Effector memory CD8-positive, alpha-beta T cell (primary cell): Measurements from ENCODE around the gene PSMC6.

Experiments
- ATAC-seq: fragments of 150-1000 bp; cut with Tn5 transposase; replicated peaks from 2 replicates; pipeline ENCODE4 v1.10.0; 2021; ENCODE audit warnings: mild to moderate bottlenecking, moderate library complexity
- DNase-seq, 3 experiments: peaks; one replicate each; pipeline ENCODE4 v3.0.0; 2021
- H3K27ac Mint-ChIP-seq, 2 donors: one replicate each; pipeline ENCODE4 v1.8.0; 2022; ENCODE audit warnings: mild to moderate bottlenecking in 2 of 2, mixed read lengths in 2 of 2, moderate library complexity in 2 of 2
- H3K27me3 Mint-ChIP-seq, 2 donors: one replicate each; pipeline ENCODE4 v1.8.0; 2022; ENCODE audit warnings: mixed read lengths in 2 of 2
- H3K36me3 Mint-ChIP-seq: one replicate; pipeline ENCODE4 v1.8.0; 2022; ENCODE audit warnings: mild to moderate bottlenecking, moderate library complexity, mixed read lengths; ENCODE audit not compliant: insufficient read depth
- H3K4me1 Mint-ChIP-seq, 2 donors: one replicate each; pipeline ENCODE4 v1.8.0; 2022; ENCODE audit warnings: low read depth in 2 of 2, mixed read lengths in 2 of 2
- H3K4me3 Mint-ChIP-seq, 2 donors: one replicate each; pipeline ENCODE4 v1.8.0; 2022; ENCODE audit warnings: mild to moderate bottlenecking in 2 of 2, mixed read lengths in 2 of 2, moderate library complexity in 2 of 2
- H3K9me3 Mint-ChIP-seq, 2 donors: one replicate each; pipeline ENCODE4 v1.8.0; 2022; ENCODE audit warnings: mixed read lengths in 2 of 2
- total RNA-seq, 9 experiments: gene quantifications; one replicate each; lab custom pipeline; 2026; lab: John Stamatoyannopoulos, UW

The PSMC6 gene
- total RNA-seq: 63.6 to 211 (median 130) reads per million in 9 experiments

DNA sequence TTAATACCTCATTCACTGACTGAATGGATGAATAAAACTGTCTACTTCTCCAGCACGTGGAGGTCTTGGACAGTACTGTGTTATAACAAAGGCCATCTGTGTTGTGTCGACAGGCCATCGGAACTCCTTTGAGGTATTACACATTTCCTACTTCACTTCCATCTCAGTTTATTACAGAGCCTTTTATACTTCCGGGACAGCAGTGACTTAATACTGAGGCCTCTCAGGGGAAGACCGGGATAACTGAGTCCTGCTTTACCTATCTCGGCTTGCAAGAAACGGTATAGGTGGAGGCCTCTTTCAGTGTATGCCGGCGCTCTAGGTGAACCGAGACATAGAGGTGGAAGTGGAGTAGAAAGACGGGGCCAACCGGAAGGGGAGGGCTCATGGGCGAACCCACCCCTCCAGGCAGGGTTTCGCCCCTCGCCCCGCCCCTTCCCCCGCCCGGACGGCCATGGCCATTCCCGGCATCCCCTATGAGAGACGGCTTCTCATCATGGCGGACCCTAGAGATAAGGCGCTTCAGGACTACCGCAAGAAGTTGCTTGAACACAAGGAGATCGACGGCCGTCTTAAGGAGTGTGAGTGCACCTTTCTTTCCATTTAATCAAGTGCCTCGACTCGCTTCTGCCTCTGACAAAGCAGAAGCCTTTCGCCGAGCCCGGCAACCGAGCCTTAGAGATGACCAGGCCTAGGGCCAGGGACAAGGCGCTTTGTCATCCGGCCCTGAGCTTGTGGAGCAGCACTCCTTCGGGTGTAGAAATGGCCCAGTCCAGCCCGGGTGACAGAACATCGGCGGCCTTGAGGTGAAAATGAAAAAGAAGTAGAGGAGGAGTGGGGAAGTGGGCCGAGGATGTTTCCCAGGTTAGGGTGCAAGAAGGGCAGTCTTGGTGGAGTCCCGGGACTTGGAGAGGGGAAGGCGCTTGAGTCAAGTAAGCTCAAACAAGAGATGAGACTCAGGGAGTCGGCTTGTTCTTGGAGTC, at the start of gene PSMC6:
TSS of gene PSMC6 (plus strand) at position 477 of the 983 bp plus-strand sequence. CDS start at position 497, 20 bp downstream.
- Mint-ChIP-seq H3K4me1 (peaks cover 18 to 42% of the 10 kb centered on the region in 2 donors), H3K27me3 (no peaks in the 10 kb centered on the region), H3K36me3 (peaks cover 43% of the 10 kb centered on the region), H3K4me3 (peak within 1 kb of the TSS; percentile 97 to 99), H3K9me3 (no peaks in the 10 kb centered on the region), H3K27ac (peak within 1 kb of the TSS; percentile 96 to 98)
- ATAC-seq: peak; percentile 96
- peak; percentile 85 to 88 (median 86) for DNase-seq

DNA sequence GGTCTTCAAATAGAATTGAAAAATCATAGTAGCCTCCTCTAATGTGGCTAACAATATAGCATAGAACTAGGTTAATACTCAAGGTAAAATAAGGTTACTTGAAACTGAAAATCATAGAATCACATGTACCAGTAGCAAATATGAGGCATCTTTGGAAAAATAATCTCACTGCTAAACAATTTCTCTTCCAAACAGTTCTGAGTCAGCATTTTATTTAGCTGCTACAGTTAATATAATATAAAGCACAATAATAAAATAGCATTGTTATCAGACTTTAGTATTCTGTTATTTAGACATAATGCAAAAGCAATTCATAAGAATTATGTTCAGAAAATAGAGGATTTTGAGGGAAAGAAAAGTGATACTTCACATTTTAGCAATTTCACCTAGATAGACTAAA, 46.7 kb upstream of the PSMC6 start:
- no peaks in the 10 kb centered on the region for H3K4me1 Mint-ChIP-seq

DNA sequence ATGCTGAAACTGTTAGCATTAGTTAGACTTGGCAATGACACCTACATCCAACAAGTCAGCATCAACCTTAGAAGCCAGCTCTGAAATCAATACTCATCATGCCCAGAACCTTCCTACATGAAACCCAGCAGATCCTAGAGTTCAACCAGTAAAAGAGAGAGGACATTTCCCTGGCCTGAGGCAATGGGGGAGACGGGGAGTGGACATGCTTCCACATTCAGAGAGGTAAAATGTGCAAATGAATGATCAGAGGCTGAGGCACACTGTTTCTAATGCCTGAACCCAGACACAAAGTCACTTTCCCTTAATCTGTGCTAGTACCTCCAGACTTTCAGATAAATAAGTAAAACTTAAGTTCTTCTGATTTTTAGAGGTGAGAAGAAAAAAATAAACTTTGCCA, 46.2 kb upstream of the PSMC6 start:
- DNase-seq: no peak
- no peak overlapping the region for H3K4me3 Mint-ChIP-seq
- H3K9me3 Mint-ChIP-seq: no peaks in the 10 kb centered on the region
- no peak for ATAC-seq
- H3K4me1 Mint-ChIP-seq: no peaks in the 10 kb centered on the region
- H3K36me3 Mint-ChIP-seq: peaks cover 50% of the 10 kb centered on the region
- no peaks in the 10 kb centered on the region for H3K27me3 Mint-ChIP-seq
- H3K27ac Mint-ChIP-seq: no peak overlapping the region

More for the DNA sequence above, 46.7 kb upstream of the PSMC6 start:
- peaks cover 51% of the 10 kb centered on the region for H3K36me3 Mint-ChIP-seq
- no peak for DNase-seq
- H3K9me3 Mint-ChIP-seq: no peaks in the 10 kb centered on the region
- no peak overlapping the region for H3K27ac Mint-ChIP-seq
- H3K4me3 Mint-ChIP-seq: no peak overlapping the region
- no peaks in the 10 kb centered on the region for H3K27me3 Mint-ChIP-seq
- no peak for ATAC-seq

DNA sequence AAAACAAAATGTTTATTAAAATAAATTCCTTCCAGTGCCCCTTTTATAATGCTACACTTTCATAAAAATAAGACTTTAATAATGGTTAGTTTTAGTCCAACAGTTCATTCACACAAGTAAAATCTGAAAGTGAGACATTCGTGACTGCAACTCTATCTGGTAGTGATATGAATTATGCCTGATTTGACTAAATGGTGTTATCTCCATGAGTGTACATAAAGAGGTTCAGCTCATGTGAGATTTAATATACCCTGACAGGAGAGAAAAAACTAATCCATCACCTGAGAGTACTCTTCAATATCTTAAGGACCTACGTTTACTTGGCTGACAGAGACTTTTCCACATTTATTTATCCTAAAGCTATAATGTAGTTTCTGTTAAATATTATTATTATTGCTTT, 45.7 kb upstream of the PSMC6 start:
- peaks cover 50% of the 10 kb centered on the region for H3K36me3 Mint-ChIP-seq
- H3K27ac Mint-ChIP-seq: no peak overlapping the region
- H3K27me3 Mint-ChIP-seq: no peaks in the 10 kb centered on the region
- H3K4me3 Mint-ChIP-seq: no peak overlapping the region
- no peaks in the 10 kb centered on the region for H3K4me1 Mint-ChIP-seq
- no peaks in the 10 kb centered on the region for H3K9me3 Mint-ChIP-seq
- DNase-seq (no peak), ATAC-seq (no peak)

DNA sequence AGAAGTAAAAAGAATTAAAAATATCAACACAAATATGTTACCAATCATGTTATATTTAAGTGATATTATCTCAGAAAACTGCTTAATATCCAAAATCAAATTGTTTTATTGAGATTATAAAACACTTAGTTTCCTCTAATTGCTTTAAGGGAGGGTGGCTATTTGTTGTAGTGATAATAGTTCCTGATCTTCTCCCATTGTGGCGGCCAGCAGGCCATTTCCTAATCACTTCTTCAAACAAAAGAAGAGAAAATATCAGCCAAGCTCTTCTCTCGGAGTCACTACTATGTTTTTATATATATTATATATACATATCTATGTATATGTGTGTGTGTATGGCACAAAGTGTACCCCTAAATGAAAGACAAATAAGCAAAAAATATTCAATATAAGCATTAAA, 43.1 kb upstream of the PSMC6 start:
- Mint-ChIP-seq H3K9me3 (no peaks in the 10 kb centered on the region), H3K27me3 (no peaks in the 10 kb centered on the region), H3K4me3 (no peak overlapping the region), H3K36me3 (peaks cover 45% of the 10 kb centered on the region), H3K4me1 (no peaks in the 10 kb centered on the region), H3K27ac (no peak overlapping the region)
- ATAC-seq (no peak), DNase-seq (no peak)

DNA sequence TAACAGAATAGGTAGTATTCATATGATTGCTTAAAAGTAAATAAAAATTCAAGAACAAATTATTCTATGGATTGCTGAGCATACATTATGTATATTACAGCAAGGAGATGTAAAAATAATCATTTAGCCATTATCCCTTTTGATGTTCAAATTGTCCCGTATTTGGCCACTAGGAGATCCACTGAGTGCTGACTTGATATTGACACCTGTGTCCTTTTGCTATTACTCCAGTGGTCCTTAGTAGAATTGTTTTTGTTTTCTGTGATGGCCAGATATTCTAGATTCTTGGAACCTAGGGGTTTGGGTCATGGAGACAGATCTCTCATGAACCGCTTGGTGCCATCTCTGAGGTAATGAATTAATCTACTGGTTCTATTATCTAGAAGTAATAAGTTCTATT, 28.4 kb upstream of the PSMC6 start:
- ATAC-seq (peak; percentile 66), DNase-seq (peak in 1 of 3 experiments; percentile 10)
- Mint-ChIP-seq H3K4me1 (peaks cover 3 to 5% of the 10 kb centered on the region in 2 donors), H3K4me3 (no peak overlapping the region), H3K27me3 (no peaks in the 10 kb centered on the region), H3K36me3 (peaks cover 65% of the 10 kb centered on the region), H3K9me3 (no peaks in the 10 kb centered on the region), H3K27ac (peak overlapping the region; percentile 2 to 89)

DNA sequence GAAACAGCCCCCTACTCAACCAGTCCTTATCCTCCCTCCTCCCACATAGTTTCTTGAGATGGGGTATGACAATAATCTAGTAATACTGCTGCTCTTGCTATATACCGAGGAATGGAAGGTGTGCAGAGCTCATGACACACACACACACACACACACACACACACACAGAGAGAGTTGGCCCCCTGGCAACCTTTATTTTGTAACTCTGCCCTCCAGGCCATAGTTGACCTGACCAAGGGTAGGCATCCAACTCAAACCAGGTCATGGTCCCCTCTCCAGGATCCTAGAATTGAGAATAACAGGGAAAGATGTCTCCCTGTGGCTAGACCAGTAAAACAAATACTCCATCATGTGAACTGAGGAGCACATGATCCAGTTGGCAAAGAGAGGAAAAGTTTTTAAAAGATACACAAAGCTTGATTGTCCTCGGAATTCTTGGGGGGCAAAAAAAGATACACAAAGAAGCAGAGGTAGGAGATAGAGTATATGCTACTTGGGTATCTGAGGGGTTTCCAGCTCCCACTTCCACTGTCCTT, 22.9 kb upstream of the PSMC6 start:
- Mint-ChIP-seq H3K4me1 (peaks cover 38 to 41% of the 10 kb centered on the region in 2 donors), H3K27me3 (no peaks in the 10 kb centered on the region), H3K9me3 (no peaks in the 10 kb centered on the region), H3K4me3 (no peak overlapping the region), H3K27ac (peak overlapping the region; percentile 60 to 84), H3K36me3 (peaks cover 25% of the 10 kb centered on the region)
- DNase-seq (no peak), ATAC-seq (no peak)

- H3K36me3 Mint-ChIP-seq: peaks cover 13% of the 10 kb centered on the region
- H3K27ac Mint-ChIP-seq: peak overlapping the region; percentile 44 to 84
Measured at GRCh38 chr14:52686176-52686575, 20.8 kb upstream of the PSMC6 start.

GRCh38 chr14:52690983-52691760, 15.8 kb upstream of the PSMC6 start:
- Mint-ChIP-seq H3K27me3 (no peaks in the 10 kb centered on the region), H3K9me3 (no peaks in the 10 kb centered on the region), H3K27ac (peak overlapping the region; percentile 26 to 29), H3K4me3 (no peak overlapping the region), H3K36me3 (peaks cover 11% of the 10 kb centered on the region), H3K4me1 (peaks cover 58 to 63% of the 10 kb centered on the region in 2 donors)
- ATAC-seq (no peak), DNase-seq (no peak)

More at GRCh38 chr14:52686176-52686575, 20.8 kb upstream of the PSMC6 start:
- DNase-seq (no peak), ATAC-seq (no peak)
- Mint-ChIP-seq H3K4me1 (peaks cover 47% of the 10 kb centered on the region in 2 donors), H3K4me3 (peak overlapping the region in 1 of 2 donors; percentile 43), H3K9me3 (no peaks in the 10 kb centered on the region), H3K27me3 (no peaks in the 10 kb centered on the region)

- H3K4me3 Mint-ChIP-seq: peak overlapping the region; percentile 2 to 20
- ATAC-seq: peak; percentile 36
Measured at GRCh38 chr14:52692248-52692962, 14.6 kb upstream of the PSMC6 start.

GRCh38 chr14:52693036-52693435, 14.0 kb upstream of the PSMC6 start:
- DNase-seq (no peak), ATAC-seq (no peak)
- Mint-ChIP-seq H3K4me3 (peak overlapping the region; percentile 2 to 20), H3K27me3 (no peaks in the 10 kb centered on the region), H3K27ac (peak overlapping the region; percentile 38 to 89), H3K9me3 (no peaks in the 10 kb centered on the region), H3K36me3 (peaks cover 7% of the 10 kb centered on the region), H3K4me1 (peaks cover 42 to 44% of the 10 kb centered on the region in 2 donors)

More at GRCh38 chr14:52692248-52692962, 14.6 kb upstream of the PSMC6 start:
- no peak for DNase-seq
- Mint-ChIP-seq H3K27ac (peak overlapping the region in 1 of 2 donors; percentile 4), H3K4me1 (peaks cover 47 to 51% of the 10 kb centered on the region in 2 donors), H3K27me3 (no peaks in the 10 kb centered on the region), H3K9me3 (no peaks in the 10 kb centered on the region), H3K36me3 (peaks cover 7% of the 10 kb centered on the region)

GRCh38 chr14:52693532-52693931, 13.5 kb upstream of the PSMC6 start:
- Mint-ChIP-seq H3K36me3 (peaks cover 7% of the 10 kb centered on the region), H3K9me3 (no peaks in the 10 kb centered on the region), H3K27ac (peak overlapping the region; percentile 38 to 89), H3K4me3 (peak overlapping the region; percentile 2 to 20), H3K4me1 (peaks cover 37 to 40% of the 10 kb centered on the region in 2 donors), H3K27me3 (no peaks in the 10 kb centered on the region)
- ATAC-seq (no peak), DNase-seq (no peak)
